Testis (tissue), 2 donors: Measurements from ENCODE around the gene DNAJB8.

ENCODE experiments used
- CTCF ChIP-seq, 3 experiments: fragments of 450-650 bp in 2 of 3; fragments of 200-600 bp in 1 of 3; sonication (generic) in 1 of 3; IDR thresholded peaks; one replicate each; pipeline ENCODE4 v1.5.1; 2016 to 2019; ENCODE audit warnings: antibody characterized with exemption in 3 of 3, mild to moderate bottlenecking in 2 of 3, moderate library complexity in 1 of 3
- POLR2A ChIP-seq: fragments of 450-650 bp; IDR thresholded peaks from one replicate; pipeline ENCODE4 v1.6.1; 2017; ENCODE audit warnings: antibody characterized with exemption, mild to moderate bottlenecking, moderate library complexity

- TF ChIP-seq CTCF (IDR thresholded peaks at IDR 0.05), result no peak
- no peak for TF ChIP-seq POLR2A
These were observed 32.3 kb upstream of the DNAJB8 start for GRCh38 chr3:128498901-128499530.
